NCI-H446 (cell line): ENCODE results near the gene PKMYT1.

Source experiments
- DNase-seq, 2 experiments: peaks; one replicate each; lab custom pipeline; 2025; lab: John Stamatoyannopoulos, UW

Gene PKMYT1

DNA sequence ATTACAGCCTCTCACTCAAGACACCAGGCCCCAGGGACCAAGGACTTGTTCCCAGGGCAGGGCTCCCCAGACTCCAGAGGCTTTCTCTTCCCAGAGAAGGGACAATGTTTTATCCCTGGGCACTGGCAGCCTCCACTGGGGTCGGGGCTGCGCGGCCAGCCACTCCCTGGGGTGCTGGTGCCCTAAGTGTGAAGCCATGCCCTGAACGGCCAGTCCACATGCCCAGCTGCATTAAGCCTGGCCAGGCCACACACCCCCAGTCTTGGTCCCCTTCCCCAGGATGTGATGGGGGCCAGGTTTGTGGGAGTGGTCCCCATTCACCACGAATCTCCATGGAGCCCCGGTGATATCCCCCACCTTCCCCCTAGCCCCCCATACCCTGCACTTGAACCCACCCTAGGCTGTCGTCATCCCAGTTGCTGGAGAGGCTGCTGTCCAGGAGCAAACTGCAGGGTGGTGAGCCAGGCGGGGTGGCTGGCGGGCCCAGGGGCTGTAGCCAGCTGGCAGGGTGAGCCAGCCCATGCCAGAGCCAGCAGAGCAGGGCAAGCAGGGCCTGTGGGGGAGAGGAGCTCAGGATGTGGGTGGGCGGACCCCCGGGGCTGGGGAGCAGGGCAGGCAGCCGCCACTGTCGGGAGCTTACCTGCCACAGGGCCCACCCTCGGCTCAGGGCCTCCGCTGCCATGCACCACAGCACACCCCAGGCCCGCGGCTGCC is 6.5 kb downstream of the PKMYT1 start:
- peak in 1 of 2 experiments; percentile 30 for DNase-seq

DNA sequence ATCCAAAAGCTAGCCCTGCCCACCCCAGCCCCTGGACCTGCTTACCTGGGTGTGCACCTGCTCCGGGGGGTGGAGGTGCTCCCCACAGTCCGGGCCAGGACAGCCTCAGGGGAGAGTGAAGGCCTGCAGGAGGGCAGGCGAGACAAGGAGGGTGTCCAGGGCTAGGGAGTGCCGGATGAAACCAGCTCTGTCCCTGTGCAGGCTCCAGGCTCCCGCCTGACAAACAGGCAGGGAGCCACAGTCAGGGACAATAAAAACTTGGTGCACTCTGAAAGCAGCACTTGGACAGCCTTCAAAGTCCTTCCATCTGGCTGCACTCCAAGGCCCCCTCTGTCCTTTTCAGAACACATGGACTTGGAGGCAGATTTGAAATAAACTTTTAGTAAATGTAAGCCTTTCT is 7.2 kb downstream of the PKMYT1 start:
- DNase-seq = peak in 1 of 2 experiments; percentile 40

DNA sequence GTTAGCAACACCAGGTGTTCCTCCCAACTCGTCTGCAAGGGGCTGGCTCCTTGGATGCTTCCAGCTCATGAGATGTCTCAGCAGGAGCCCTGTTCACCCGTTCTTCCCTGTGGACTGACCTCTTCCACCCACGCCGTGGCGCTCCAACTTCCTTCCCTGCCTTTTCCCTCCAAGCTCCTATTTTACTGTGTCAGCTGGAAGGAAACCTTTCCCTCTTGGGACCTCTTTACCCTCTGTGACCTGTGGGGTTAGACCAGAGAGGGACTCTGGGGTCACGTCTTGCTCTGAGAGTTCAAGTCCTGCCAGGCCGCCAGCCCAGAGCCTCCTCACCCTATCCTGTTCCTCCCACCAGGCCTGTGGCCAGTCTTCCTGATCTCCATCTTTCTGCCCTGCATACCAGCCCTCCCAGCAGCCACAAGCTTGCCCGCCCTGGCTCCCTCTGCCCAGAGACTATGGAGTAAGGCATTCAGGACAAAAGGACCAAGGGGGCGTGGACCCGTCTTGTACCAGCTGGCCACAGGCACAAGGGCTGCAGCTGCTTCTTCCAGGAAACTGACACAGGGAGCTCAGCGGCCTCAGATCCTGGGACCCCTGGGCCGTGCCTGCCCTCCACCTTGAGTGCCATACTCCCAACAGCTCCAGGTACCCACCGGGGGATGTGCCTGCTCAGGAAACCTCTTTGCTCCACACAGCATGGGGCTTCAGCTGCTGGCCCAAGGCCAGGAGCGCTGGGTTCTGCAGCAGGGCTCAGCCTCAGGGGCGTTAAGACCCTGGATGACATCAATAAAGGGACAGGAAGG is 8.1 kb downstream of the PKMYT1 start:
- DNase-seq = no peak

DNA sequence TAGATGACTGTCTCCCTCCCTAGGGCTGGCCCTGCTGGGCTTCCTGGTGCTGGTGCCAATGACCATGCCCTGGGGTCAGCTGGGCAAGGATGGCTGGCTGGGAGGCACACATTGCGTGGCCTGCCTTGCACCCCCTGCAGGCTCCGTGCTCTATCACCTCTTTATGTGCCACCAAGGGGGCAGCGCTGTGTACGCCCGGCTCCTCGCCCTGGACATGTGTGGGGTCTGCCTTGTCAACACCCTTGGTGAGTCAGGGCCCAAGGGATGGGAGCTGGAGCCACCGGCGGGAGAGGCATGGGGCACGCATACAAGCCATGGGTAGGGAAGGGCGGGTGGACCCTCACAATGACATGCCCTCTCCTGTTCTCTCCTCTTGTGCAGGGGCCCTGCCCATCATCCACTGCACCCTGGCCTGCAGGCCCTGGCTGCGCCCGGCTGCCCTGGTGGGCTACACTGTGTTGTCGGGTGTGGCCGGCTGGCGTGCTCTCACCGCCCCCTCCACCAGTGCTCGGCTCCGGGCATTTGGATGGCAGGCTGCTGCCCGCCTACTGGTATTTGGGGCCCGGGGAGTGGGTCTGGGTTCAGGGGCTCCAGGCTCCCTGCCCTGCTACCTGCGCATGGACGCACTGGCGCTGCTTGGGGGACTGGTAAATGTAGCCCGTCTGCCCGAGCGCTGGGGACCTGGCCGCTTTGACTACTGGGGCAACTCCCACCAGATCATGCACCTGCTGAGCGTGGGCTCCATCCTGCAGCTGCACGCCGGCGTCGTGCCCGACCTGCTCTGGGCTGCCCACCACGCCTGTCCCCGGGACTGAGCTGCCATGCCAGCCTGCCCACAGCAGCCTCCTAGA is 8.9 kb downstream of the PKMYT1 start:
- no peak for DNase-seq

DNA sequence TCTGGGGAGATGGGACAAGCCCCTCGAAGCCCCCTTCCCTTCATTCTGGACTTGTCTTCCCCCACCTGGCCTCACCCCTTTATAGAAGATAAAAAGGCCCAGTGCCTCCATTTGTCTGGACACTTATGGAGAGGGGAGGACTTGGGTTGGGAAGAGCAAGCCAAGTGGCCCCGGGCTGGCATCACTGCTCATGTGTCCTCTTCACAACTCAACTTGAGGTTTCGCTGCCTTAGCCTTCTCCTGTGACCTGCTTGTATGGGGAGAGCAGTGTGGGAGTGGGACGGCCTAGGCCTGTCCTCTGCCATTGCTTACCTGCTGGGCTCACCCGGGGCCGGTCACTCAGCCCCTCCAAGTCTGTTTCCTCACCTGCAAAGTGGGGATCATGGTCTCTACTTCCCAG is 9.7 kb downstream of the PKMYT1 start:
- no peak for DNase-seq

DNA sequence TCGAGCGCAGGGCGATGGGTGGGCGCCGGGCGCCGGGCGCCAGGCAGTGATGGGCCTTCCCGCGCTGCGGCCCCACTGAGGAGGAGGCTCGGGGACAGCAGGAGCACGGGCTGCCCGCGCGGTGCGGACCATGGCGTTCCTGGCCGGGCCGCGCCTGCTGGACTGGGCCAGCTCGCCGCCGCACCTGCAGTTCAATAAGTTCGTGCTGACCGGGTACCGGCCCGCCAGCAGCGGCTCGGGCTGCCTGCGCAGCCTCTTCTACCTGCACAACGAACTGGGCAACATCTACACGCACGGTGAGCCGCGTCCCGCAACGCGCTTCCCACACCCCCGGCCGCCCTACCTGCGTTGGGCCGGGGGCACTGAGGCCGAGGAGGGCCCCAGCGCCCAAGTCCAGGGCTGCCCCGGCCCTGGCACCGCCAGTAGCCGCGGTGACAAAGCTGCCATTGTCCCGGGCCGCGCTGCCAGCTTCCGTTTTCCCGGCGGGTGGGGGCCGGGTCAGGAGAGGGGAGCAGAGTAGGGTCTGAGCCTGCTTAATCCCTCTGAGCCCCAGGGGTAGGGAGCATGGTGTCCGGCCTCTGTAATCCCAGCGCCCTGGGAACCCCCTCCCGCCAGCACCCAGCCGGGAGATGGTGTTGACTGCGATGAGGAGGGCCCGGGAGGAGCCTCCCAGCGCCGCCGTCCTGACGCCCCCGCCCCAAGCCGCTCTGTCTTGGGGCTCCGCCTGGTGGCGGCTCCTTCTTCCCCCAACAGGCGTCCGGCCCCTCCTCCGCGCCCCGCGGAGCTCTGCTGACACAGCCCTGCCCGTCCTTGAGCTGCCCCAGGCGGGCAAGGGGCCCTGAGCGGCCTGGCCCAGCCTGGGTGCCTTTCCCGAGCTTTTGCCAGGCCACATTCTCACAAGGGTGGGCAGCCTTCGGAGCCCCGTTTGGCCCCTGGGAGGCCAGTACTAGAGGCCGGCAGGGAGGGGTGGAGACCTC is 10.4 kb downstream of the PKMYT1 start:
- peak; percentile 12 to 40 for DNase-seq

DNA sequence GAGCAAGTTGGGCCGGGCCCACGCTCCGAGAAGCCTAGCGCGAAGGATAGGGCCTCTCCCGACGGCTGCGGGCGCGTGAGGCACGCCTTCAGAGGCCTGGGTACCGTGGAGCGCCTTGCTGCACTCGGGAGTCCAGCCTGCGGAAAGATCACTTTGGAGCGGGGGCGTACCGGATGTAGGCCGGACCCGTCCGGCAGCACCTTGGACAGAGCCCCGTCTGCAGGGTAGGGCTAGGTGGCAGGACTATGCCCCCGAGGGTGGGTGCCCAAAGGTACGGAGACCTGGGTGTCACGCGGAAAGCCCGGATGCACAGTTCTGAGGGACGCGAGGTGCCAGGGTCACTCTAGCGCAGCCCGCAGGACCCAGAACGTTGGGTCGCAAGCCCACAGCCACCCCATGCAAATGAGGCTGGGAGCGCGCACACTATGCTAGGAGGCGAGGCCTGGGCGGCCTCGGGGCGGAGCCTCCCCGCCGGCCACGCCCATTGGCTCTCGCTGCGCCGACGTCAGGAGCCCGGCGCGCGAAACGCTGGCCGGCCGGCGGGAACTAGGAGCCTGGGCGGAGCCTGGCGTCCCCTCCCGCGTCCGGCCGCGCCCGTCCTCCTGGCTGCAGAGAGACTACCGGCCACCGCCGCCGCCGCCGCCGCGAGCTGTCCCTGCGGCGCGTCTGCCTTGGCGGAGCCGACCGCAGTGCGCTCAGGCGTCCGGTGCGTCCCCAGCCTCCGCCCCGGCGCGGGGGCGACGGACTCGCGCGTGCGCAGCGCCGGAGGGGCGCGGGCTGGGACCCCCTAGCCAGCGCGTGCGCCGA is 11.3 kb downstream of the PKMYT1 start, which contains the start of gene PAQR4:
Gene PAQR4, plus strand, starts transcription at position 611 of the 807 bp plus-strand sequence. CDS start 327 bp downstream, outside the sequence.
- peak; percentile 57 to 95 for DNase-seq

DNA sequence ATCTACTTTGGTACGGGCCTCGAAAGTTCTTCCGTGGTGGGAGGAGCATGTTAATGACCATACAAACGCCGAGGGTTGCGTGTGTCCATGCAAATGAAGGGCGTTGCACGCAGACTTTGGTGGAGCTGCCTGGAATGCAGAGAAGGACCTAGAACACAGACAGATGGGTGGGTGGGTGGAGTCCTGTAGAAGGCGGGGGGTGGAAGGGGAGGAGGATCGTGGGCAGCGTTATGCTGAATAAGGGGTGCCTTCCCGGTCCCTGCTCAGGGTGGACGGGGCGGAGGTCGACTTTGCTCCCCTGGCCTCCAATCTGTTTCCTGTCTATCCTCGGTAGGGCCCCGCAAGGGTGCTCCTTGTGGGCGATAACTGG is 11.9 kb downstream of the PKMYT1 start:
- DNase-seq = no peak

DNA sequence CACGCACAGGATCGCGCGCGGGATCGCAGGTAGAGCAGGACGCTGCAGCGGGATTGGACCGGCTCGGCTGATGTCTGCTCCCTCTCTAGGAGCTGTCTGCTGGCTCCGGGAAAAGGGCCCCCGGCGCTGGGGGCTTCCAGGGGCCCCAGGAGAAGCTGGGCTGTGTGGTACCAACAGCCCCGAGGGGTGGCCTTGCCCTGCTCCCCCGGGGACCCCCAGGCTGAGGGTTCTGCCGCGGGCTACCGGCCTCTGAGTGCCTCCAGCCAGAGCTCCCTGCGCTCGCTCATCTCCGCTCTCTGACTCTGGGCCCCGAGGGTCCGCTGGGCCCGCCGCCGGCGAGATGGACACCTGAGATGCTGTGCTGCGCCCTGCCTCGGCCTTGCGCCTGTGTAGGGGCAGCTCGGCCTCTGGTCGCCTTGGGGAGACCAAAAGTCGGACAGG is 12.5 kb downstream of the PKMYT1 start:
- DNase-seq = no peak

DNA sequence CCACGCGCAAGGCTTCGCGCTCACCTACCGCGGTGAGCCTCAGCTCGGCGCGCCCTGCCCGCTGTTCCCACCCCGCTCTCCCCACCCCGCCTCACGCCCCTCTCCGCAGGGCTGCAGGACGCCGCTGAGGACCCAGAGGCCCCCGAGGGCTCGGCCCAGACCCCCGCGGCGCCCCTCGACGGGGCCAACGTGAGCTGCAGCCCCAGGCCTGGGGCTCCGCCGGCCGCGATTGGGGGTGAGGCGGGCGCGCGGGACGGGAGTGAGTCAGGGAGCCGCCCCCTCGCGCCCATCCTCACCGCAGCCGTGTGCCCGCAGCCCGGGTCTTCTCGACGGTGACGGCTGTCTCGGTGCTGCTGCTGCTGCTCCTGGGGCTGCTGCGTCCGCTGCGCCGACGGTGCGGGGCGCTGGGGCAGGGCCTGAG is 13.0 kb downstream of the PKMYT1 start:
- no peak for DNase-seq

DNA sequence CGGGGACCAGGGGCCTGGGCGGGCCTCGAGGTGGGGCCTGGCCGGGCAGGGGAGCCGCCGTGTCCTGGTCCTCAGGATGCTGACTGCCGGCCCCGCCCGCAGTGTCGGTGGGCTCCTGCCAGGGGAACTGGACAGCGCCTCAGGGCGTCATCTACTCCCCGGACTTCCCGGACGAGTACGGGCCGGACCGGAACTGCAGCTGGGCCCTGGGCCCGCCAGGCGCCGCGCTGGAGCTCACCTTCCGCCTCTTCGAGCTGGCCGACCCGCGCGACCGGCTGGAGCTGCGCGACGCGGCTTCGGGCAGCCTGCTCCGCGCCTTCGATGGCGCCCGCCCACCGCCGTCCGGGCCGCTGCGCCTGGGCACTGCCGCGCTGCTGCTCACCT is 13.4 kb downstream of the PKMYT1 start:
- no peak for DNase-seq

DNA sequence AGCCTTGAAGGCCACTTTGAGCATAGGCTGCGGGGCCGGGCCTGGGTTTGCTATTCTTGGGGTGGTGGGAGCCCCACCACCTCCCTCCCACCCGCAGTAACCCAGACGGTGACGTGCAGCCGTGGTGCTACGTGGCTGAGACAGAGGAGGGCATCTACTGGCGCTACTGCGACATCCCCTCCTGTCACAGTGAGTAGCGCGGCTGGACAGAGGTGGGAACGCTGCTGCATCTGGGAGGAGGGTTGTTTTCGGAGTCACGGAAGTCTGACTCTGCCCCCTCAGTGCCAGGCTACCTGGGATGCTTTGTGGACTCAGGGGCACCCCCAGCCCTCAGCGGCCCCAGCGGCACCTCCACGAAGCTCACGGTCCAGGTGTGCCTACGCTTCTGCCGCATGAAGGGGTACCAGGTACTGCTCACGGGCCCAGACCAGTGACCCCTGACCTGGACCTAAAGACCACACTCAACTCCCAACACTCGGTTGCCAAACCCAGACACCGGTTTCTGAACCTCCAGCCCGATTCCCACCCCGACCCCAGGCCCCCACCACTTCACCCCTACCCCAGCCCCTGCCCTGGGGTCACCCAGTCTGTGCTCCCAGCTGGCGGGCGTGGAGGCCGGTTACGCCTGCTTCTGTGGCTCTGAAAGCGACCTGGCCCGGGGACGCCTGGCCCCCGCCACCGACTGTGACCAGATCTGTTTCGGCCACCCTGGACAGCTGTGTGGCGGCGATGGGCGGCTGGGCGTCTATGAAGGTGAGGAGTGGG is 14.0 kb downstream of the PKMYT1 start:
- no peak for DNase-seq

DNA sequence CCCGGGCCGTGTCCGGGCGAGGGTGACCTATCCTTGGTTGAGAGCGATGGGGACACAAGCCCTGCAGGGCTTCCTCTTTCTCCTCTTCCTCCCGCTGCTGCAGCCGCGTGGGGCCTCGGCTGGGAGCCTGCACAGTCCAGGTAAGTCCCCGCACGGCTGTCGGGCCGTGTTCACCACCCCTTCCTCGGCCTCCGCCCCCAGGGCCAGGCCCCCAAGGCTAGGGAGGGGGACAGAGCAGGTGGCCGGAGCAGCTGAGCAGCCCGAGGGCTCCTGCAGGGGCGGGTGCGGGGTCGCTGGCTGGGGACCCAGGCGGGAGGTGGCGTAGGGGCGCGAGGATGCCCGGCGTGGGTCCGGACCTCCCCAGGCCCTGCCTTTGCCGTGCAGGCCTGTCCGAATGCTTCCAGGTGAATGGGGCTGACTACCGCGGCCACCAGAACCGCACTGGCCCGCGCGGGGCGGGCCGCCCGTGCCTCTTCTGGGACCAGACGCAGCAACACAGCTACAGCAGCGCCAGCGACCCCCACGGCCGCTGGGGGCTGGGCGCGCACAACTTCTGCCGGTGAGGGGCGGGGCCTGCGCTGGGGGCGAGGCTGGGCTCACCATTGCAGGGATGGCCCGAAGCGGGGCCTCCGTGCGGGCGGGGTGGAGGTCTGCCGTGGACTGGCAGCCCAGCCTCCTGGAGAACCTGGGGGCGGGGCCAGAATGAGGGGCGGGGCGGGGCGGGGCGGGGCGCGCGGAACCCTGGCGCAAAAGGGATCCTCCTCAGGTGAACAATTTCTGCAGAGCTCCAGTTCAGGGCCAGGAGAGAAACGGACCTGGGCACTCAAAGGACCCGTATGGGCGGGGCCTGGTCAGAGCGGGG is 15.5 kb downstream of the PKMYT1 start:
- peak; percentile 60 to 87 for DNase-seq

DNA sequence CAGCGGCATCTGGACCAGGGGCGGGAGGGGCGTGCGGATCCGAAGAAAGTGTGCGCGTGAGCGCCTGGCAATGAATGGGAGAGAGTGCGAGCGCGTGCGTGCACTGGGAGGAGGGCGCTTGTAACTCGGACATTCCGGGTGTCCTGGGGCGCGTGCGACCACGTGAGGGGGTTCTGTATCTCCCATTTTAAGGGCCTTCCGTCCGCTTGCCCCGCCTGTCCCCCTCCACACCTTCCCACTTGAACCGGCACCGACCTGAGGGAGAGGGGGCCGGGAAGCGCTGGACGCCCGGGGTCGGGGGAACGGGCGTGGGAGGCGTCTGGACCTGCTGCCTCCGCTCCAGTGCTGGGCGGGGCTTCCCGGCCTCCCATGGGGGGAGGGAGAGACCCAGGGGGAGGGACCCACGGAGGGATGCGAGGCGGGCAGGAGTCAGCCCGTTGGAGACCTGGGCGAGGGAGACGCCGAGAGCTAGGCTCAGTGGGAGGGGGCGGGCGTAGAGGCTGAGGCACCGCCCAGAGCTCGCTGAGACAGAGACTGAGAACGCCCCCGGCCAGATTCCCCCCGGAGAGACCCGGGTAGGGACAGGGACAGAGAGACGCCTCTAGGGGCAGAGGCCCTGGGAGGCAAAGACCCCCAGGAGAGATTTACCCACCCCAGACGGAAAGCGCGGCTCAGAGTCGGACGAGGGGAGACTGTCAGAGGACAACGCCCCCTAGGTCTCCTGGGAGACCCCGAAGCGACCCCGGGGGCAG is 16.3 kb downstream of the PKMYT1 start, which contains the start of gene KREMEN2:
Gene KREMEN2, plus strand, starts transcription at position 553 of the 752 bp plus-strand sequence. CDS start 246 bp downstream, outside the sequence.
- peak in 1 of 2 experiments; percentile 79 for DNase-seq

DNA sequence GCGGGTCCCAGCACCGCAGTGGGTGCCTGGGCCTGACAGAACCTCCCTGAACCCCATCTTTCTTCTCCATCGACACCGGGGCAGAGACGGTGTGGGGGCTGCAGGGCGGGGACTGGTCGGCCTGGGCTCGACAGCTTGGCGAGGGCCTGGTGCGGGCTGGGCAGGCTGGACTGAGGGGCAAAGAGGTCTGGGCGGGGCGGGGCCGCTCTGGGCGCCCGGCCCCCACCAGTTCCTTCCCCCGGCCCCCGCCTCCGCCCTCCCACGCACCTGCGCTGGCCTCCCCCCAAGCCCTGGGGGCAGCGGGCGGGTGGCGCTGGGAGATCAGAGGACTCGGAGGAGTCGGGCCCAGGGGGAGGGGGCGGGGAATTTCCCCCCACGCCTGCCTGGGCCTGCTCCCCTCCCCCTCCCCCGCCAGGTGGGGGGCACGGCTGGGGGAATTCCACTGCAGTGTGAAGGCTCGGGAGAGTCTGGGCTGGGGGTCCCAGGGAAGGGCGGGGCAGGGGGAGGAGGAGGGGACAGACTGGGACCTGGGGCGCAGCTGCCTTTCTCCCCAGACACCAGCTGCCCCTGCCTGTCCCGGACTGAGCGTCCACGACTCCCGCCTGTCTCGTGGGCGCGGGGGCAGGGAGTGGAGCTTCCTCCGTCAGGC is 17.0 kb downstream of the PKMYT1 start:
- no peak for DNase-seq

DNA sequence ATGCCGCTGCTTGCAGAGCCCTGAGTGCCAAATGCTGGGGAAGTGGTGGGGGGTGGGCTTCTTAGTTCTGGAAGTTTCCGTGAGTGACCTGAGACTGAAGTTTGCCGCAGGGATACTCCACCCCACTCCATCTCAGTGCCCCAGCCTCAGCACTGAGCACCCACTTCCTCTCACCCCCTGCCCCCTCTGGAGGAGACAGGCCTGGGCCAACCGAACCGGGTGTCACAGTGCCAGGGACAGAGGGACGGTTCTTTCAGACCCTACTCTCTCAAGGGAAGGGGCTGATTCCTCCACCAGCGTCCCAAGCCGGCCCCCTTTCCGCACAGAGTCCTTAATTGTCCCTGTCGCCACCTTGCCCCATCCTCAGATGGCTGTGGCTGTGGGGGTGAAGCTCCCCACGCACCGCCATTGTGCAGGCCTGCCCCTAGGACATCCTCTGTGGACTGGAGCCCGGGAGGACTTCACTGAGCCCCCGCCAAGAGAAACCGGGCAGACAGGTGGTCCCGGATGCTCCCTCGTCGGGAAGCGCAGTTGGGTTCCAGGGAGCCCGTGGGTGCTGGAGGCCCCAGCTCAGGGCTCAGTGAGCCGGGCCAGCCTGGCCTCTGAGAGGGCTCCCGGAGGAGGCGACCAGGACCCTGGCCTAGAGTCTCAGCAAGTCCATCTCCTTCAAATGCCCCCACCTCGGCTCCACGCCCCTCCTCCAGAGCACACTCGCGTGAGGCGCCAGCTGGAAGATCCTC is 17.7 kb downstream of the PKMYT1 start:
- DNase-seq = no peak
